ENCODE measurements around the gene KRT1. TPM values are rescaled to one million over a fixed set of nuclear protein-coding genes. Genes with fewer than 3 reads are reported as not detected.
"Not testable (repeated sequence)": the region's sequence is repeated elsewhere in the genome, so short reads cannot be mapped to it uniquely, and the experiment has no call there.

Gene KRT1
- total RNA-seq, result 8.1 and 9.2 TPM in 2 replicates

DNA sequence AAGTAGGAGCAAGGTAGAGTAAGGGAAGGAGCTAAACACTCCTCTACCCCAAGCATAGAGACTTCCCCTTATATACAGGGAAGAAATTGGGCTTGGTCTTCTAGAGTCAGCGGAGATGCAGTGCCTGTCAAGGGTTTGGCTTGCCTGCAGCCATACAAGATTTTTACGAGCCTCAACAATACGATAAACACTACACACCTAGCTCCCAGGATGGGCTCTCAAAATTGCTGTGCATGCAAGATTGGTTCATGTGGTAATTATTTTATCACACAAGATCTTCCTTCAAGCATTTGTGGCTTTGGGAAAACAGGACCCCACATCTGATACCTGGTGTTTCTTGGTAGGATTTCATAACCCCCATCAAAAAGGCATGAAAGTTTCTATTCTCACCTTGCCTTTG, at the start of gene KRT1:
Gene KRT1, minus strand, starts transcription at position 45 of the 400 bp plus-strand sequence. CDS start 59 bp downstream, outside the sequence.
- intact Hi-C loops (cut with micrococcal nuclease), result loop anchor here (5.0 kb wide), 1 partner anchor 98 kb away; no protein-coding TSS in a partner anchor

DNA sequence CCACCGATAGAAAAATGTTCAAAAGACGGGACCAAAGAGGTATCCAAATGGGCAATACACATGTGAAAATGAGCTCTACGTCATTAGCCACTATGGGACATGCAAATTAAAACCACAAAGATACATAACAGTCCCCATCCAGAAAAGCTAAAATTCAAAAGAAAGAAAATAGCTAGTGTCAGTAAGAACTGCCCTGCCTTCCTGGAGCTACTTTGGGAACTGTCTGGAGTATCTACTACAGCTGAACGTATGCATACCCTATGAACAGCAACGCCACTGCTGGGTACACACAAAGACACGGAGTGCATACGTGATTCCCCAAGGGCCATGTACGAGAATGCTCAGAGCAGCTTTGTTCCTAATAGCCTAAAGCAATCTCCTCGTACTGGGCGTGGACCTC, 48.9 kb upstream of the KRT1 start:
- intact Hi-C loops (cut with micrococcal nuclease), result no loop called here

GRCh38 chr12:52728374-52728773, 48.2 kb upstream of the KRT1 start:
- intact Hi-C loops (cut with micrococcal nuclease), result no loop called here

DNA sequence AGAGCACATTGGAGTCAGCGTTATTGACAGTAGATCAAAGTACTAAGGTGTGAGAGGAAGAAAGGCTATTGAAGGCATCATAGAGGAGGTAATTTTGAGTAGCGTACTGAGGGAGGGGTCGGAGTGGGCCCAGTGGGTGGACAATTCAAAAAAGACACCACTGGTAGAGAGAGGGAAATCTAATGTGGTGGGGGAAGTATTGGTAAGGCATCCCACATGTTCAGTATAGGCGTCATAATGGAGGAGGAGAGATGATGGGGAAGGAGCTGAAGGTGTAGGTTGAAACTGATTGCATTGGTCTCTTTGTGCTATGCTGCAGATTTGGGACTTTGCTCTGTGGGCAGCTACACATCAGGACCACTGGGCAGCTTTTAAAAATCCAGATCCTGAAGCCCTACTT, 46.8 kb upstream of the KRT1 start:
- intact Hi-C loops (cut with micrococcal nuclease), result no loop called here

DNA sequence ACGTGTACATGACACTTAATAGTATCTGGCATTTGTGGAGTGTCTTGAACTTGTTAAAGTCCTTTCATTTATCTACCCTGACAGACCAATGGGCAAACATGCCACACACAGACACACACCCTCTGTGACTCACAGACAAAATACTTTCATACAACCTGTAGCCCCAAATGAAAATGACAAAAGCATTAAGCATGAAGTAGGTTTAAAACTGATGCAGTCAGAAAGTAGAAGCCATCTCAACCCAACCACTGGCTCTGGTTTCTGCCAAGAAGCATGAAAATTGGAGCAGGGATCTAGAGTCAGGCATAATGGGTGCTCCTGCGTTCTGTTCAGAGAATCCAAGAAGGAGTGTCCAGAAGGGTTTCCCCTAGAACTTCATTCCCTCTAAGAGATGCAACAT, 46.2 kb upstream of the KRT1 start:
- intact Hi-C loops (cut with micrococcal nuclease), result no loop called here

- intact Hi-C loops (cut with micrococcal nuclease), result no loop called here
Measured at GRCh38 chr12:52724384-52724783, 44.2 kb upstream of the KRT1 start.

- intact Hi-C loops (cut with micrococcal nuclease), result no loop called here
Measured at GRCh38 chr12:52722680-52723079, 42.5 kb upstream of the KRT1 start.

GRCh38 chr12:52721838-52722470, 41.7 kb upstream of the KRT1 start:
- intact Hi-C loops (cut with micrococcal nuclease), result no loop called here

DNA sequence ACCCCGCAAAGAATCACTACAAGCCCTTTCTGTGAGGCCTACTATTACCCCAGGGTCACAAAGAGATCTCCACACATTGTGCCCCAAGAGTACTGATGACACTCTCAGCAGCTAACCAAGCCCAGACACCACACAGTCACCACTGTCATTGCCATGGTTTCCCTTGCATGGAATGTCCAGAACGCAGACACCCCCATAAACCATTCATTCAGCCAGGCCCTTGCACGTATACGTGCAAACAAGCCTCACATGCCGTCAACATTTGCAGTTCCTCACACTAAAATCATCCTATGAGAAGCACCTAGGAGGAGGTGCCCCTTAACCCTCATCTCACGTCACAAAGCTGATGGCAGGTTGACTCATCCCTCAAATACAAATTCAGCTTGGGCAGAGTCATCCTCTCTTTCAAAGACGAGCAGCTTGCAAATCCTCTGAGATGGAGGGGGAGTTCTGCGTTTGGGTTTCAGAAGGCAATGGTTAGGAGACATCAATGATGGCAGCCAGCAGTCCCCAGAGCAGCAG, 40.2 kb upstream of the KRT1 start:
- intact Hi-C loops (cut with micrococcal nuclease), result no loop called here

GRCh38 chr12:52716061-52716460, 35.9 kb upstream of the KRT1 start:
- intact Hi-C loops (cut with micrococcal nuclease), result no loop called here

GRCh38 chr12:52715416-52715815, 35.2 kb upstream of the KRT1 start:
- intact Hi-C loops (cut with micrococcal nuclease), result no loop called here

DNA sequence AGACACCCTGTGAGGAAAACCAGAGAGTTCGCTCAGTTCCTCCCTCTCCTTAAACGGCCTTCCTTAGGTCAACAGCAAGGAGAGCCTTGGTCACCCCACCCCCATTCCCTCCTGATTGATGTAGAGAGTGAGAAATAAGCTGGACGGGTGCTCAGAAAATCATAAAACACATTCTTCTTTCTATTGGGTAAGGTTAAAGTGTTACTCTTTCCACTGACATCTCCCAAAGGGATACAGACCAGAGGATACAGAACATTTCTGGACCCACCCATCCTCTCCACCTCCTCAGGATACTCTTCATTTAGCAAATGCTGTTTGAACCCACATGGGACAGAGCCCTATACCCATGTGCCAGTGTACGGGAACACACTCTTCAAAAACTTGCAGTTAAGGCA, 34.7 kb upstream of the KRT1 start:
- intact Hi-C loops (cut with micrococcal nuclease), result no loop called here

GRCh38 chr12:52713960-52714886, 34.0 kb upstream of the KRT1 start:
- intact Hi-C loops (cut with micrococcal nuclease), result no loop called here

DNA sequence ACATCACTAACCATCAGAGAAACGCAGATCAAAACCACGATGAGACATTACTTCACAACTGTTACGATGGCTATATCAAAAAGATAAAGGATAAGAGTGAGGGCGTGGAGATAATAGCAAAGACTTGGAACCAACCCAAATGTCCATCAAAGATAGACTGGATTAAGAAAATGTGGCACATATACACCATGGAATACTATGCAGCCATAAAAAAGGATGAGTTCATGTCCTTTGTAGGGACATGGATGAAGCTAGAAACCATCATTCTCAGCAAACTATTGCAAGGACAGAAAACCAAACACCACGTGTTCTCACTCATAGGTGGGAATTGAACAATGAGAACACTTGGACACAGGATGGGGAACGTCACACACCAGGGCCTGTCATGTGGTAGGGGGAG, 31.9 kb upstream of the KRT1 start:
- intact Hi-C loops (cut with micrococcal nuclease), result not testable (repeated sequence)

GRCh38 chr12:52710730-52711129, 30.5 kb upstream of the KRT1 start:
- intact Hi-C loops (cut with micrococcal nuclease), result no loop called here

DNA sequence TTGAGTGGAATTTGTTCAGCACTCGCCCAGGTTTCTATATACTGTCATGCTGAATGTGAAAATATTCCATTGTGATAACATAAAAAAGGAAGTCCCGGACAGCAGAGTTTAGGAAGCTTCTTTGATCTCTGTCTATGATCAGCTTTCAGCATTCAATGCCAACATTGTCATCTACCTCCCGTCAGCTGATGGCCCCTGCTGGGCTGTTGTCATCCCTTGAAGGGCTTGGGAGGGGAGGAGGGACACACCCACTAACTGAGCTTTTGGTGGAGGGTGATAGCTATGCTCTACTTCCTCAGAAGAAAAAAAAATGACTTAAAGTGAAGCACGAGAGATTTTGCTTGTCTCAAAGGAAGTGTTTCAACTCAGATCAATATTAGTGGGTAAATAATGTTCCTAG, 27.8 kb upstream of the KRT1 start:
- intact Hi-C loops (cut with micrococcal nuclease), result no loop called here

- intact Hi-C loops (cut with micrococcal nuclease), result no loop called here
Measured at GRCh38 chr12:52704464-52704863, 24.3 kb upstream of the KRT1 start.

- intact Hi-C loops (cut with micrococcal nuclease), result no loop called here
Measured at GRCh38 chr12:52703878-52704277, 23.7 kb upstream of the KRT1 start.

- intact Hi-C loops (cut with micrococcal nuclease), result no loop called here
Measured at GRCh38 chr12:52703424-52703823, 23.2 kb upstream of the KRT1 start, which contains the start of gene KRT77. TSS of gene KRT77 (minus strand) at chr12:52703524. CDS start at chr12:52703434, 90 bp downstream.

- intact Hi-C loops (cut with micrococcal nuclease), result no loop called here
Measured at GRCh38 chr12:52702338-52702737, 22.1 kb upstream of the KRT1 start.

- intact Hi-C loops (cut with micrococcal nuclease), result no loop called here
Measured at GRCh38 chr12:52701281-52701680, 21.1 kb upstream of the KRT1 start.

GRCh38 chr12:52699960-52700359, 19.8 kb upstream of the KRT1 start:
- intact Hi-C loops (cut with micrococcal nuclease), result no loop called here
